ENCODE results near the gene PANX2. TPM values are rescaled to one million over a fixed set of nuclear protein-coding genes. Genes with fewer than 3 reads are reported as not detected.

PANX2 gene
- total and polyA plus RNA-seq, 2 of the 4 experiments (the other 2 are of a cell fraction): 0.18 to 1.7 TPM

DNA sequence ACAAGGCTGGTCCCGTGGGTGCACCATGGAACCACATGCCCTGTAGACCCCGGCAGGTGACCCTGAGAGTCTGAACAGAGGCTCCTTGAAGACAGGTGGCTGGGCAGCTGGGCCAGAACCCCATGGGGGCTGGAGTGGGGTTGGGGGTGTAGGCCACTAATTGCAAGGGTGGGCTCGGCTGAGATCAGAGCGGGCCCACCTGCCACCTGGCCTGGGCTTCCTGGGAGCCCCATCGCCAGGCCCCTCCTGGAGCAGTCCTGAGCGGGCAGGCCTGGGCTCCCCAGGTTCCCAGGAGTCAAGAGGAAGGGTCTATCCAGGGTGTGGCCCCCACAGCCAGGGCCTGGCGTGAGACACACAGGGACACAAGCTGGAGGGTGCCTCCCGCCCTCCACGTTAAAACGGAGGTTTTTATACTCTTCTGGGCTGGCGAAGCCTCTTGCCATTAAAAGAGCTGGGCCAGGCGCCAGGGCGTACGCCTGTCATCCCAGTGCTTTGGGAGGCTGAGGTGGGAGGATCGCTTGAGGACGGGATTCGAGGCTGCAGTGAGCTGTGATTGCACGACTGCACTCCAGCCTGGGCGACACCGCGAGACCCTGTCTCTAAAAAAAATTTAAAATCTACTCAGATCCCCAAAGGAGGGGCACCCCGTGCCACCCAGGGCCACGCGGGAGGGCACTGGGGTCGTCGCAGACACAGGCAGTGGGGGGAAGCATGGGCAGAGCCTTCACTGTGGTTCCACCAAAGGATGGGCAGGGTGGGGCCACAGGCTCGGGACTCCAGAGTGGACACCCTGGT, 10.4 kb downstream of the PANX2 start:
- Histone ChIP-seq H4K8ac (ENCODE audit: low read depth in 2 of 2, low read length in 2 of 2) (no peak overlapping the region), H2BK5ac (ENCODE audit: low read depth, low read length, poor library complexity, severe bottlenecking) (no peak overlapping the region), H3K9ac (ENCODE audit: low read depth, low read length) (no peak overlapping the region), H2BK120ac (ENCODE audit: low read depth, low read length) (no peak overlapping the region), H3K18ac (ENCODE audit: low read depth, low read length) (no peak overlapping the region), H4K91ac (ENCODE audit: insufficient read depth, low read depth, low read length) (no peak overlapping the region), H3K23ac (ENCODE audit: low read depth, low read length) (no peak overlapping the region), H3K27ac (ENCODE audit: insufficient read depth, low read length) (no peak overlapping the region), H3K27me3 (ENCODE audit: control insufficient read depth, insufficient read depth, low read length) (no peaks in the 10 kb centered on the region; the same call in 1 of the 2 replicates), H3K4me3 (ENCODE audit: insufficient read depth, low read depth, low read length) (no peak overlapping the region), H2AK5ac (ENCODE audit: low read depth, low read length) (no peak overlapping the region), H2AFZ (replicated peaks; ENCODE audit: low read length, poor library complexity) (no peak overlapping the region), H3K14ac (replicated peaks; ENCODE audit: low read depth, low read length) (no peak overlapping the region), H4K20me1 (ENCODE audit: insufficient read depth, low read length) (no peaks in the 10 kb centered on the region), H3K9me3 (ENCODE audit: control insufficient read depth, insufficient read depth, low read length) (no peaks in the 10 kb centered on the region), H3K9me1 (ENCODE audit: insufficient read depth, low read length) (peaks cover 4% of the 10 kb centered on the region), H3K4ac (ENCODE audit: low read depth, low read length) (no peak overlapping the region), H3K4me2 (ENCODE audit: low read depth, low read length) (no peak overlapping the region), H3K36me3 (ENCODE audit: control insufficient read depth, insufficient read depth, low read length) (peaks cover 2% of the 10 kb centered on the region; the same call in 1 of the 2 replicates), H3K4me1 (ENCODE audit: control insufficient read depth, insufficient read depth, low read length) (peaks cover 9% of the 10 kb centered on the region), H2BK15ac (ENCODE audit: low read depth, low read length) (no peak overlapping the region), H3K56ac (ENCODE audit: extremely low read depth, insufficient read depth, low read length) (no peak overlapping the region), H2BK20ac (ENCODE audit: low read depth, low read length) (no peak overlapping the region), H3K79me1 (ENCODE audit: low read depth in 1 of 2, low read length in 2 of 2) (peaks cover 0 to 4% of the 10 kb centered on the region in 2 experiments; a peak in 1 of 4 replicates), H4K5ac (ENCODE audit: low read depth, low read length) (no peak overlapping the region), H2AK9ac (replicated peaks; ENCODE audit: low read depth, low read length, poor library complexity) (no peak overlapping the region)
- ATAC-seq (ENCODE audit: low read depth): no peak
- POLR2A ChIA-PET (ENCODE audit: unreplicated experiment): interaction anchor here (0.6 kb wide), 1 partner anchor 142 kb away, joined by 6 read pairs; no protein-coding TSS in a partner anchor
- 82% methylated on average over 11 of the region's 27 CpGs; no CpG with 5 or more reads in 1 of the 2 experiments for WGBS, 2 experiments (ENCODE audit: extremely low coverage in 2 of 2, insufficient read length in 1 of 2)
- no TSS peak for BruUV-seq (replicated peaks)
- dilution Hi-C loops (cut with HindIII; ENCODE audit: low sequenced_read_pairs, unreplicated experiment) (no loop called here), intact Hi-C loops (cut with micrococcal nuclease) (no loop called here), in situ Hi-C loops (cut with MboI; ENCODE audit: low sequenced_read_pairs) (no loop called here)
- no peak for DNase-seq
- CTCF ChIA-PET: no interaction called here
- TF ChIP-seq FOS (IDR thresholded peaks at IDR 0.05; ENCODE audit: low read depth, low read length) (no peak), MAZ (IDR thresholded peaks at IDR 0.05; ENCODE audit: borderline replicate concordance, low read depth, low read length) (no peak), BHLHE40 (IDR thresholded peaks at IDR 0.05; ENCODE audit: low read depth, low read length) (no peak), MAFK (IDR thresholded peaks at IDR 0.05; ENCODE audit: low read depth, low read length) (no peak), MXI1 (IDR thresholded peaks at IDR 0.05; ENCODE audit: borderline replicate concordance, low read depth, low read length) (no peak), NFE2L2 (IDR thresholded peaks at IDR 0.05; ENCODE audit: low read depth, low read length) (no peak), RFX5 (IDR thresholded peaks at IDR 0.05; ENCODE audit: low read depth, low read length) (no peak), RCOR1 (IDR thresholded peaks at IDR 0.05; ENCODE audit: insufficient replicate concordance, low read length) (no peak), SMC3 (IDR thresholded peaks at IDR 0.05; ENCODE audit: low read depth, low read length) (no peak), RAD21 (IDR thresholded peaks at IDR 0.05; ENCODE audit: low read length) (no peak), CHD1 (IDR thresholded peaks at IDR 0.05; ENCODE audit: low read depth, low read length) (no peak), POLR2A (IDR thresholded peaks at IDR 0.05; ENCODE audit: low read depth, low read length) (no peak), CEBPB (IDR thresholded peaks at IDR 0.05; ENCODE audit: low read depth, low read length) (no peak)
- TF ChIP-seq, protein P1, sequence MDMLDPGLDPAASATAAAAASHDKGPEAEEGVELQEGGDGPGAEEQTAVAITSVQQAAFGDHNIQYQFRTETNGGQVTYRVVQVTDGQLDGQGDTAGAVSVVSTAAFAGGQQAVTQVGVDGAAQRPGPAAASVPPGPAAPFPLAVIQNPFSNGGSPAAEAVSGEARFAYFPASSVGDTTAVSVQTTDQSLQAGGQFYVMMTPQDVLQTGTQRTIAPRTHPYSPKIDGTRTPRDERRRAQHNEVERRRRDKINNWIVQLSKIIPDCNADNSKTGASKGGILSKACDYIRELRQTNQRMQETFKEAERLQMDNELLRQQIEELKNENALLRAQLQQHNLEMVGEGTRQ (IDR thresholded peaks at IDR 0.05; ENCODE audit: low read depth, low read length): no peak
- TF ChIP-seq, protein P2, sequence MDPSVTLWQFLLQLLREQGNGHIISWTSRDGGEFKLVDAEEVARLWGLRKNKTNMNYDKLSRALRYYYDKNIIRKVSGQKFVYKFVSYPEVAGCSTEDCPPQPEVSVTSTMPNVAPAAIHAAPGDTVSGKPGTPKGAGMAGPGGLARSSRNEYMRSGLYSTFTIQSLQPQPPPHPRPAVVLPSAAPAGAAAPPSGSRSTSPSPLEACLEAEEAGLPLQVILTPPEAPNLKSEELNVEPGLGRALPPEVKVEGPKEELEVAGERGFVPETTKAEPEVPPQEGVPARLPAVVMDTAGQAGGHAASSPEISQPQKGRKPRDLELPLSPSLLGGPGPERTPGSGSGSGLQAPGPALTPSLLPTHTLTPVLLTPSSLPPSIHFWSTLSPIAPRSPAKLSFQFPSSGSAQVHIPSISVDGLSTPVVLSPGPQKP (IDR thresholded peaks at IDR 0.05; ENCODE audit: borderline replicate concordance, low read depth, low read length): no peak

Data from IMR-90 (cell line).